ENCODE measurements around the gene MRM1. TPM values are rescaled to one million over a fixed set of nuclear protein-coding genes. Genes with fewer than 3 reads are reported as not detected.

The MRM1 gene
- total and polyA plus RNA-seq, 9 of the 15 experiments (the other 6 are each of a cell fraction or from before 2014, with no cell fraction given): 0.61 to 28.4 (median 21.5) TPM

- no peak for TF ChIP-seq HINFP (tag; conservative IDR thresholded peaks at IDR 0.05; ENCODE audit: low read depth)
- TF ChIP-seq KAT2B (IDR thresholded peaks at IDR 0.05; ENCODE audit: low read depth, low read length): no peak
- TF ChIP-seq HEY1 (CRISPR knock-in tag; IDR thresholded peaks at IDR 0.05; ENCODE audit: borderline replicate concordance): no peak
- TF ChIP-seq SREBF1 (IDR thresholded peaks at IDR 0.05; ENCODE audit: borderline replicate concordance, low read depth, low read length): no peak
- no peak for TF ChIP-seq SRSF7 (optimal IDR thresholded peaks at IDR 0.05; ENCODE audit: low read depth, low read length)
- no peak for TF ChIP-seq ZBTB2 (IDR thresholded peaks at IDR 0.05)
- TF ChIP-seq JUND (IDR thresholded peaks at IDR 0.05; ENCODE audit: borderline replicate concordance, low read depth, low read length): peak; percentile 35; the same call in 1 of the 2 replicates
- no peak; the same call in 2 of the 3 replicates for TF ChIP-seq JUND (tag; IDR thresholded peaks at IDR 0.05; ENCODE audit: borderline replicate concordance, low read depth, low read length)
- TF ChIP-seq MYNN (IDR thresholded peaks at IDR 0.05): peak; percentile 28; the same call in 1 of the 2 replicates
- no peak for TF ChIP-seq MYNN (CRISPR knock-in tag; IDR thresholded peaks at IDR 0.05)
- no peak for TF ChIP-seq MCM5 (IDR thresholded peaks at IDR 0.05; ENCODE audit: low read depth)
- TF ChIP-seq CBFA2T3 (IDR thresholded peaks at IDR 0.05): peak; percentile 65
- TF ChIP-seq GTF3C2 (IDR thresholded peaks at IDR 0.05; ENCODE audit: borderline replicate concordance, extremely low read depth, insufficient read length): no peak
- no peak for TF ChIP-seq ZNF77 (CRISPR knock-in tag; IDR thresholded peaks at IDR 0.05)
- TF ChIP-seq BHLHE40 (IDR thresholded peaks at IDR 0.05; ENCODE audit: low read length): peak; percentile 69
- TF ChIP-seq EZH2 (IDR thresholded peaks at IDR 0.05; ENCODE audit: borderline replicate concordance, low read depth, low read length): no peak
- no peak for TF ChIP-seq ZNF3 (CRISPR knock-in tag; IDR thresholded peaks at IDR 0.05)
- no peak for TF ChIP-seq BRD9 (IDR thresholded peaks at IDR 0.05; ENCODE audit: low read depth, partially characterized antibody)
- TF ChIP-seq OTX1 (CRISPR knock-in tag; IDR thresholded peaks at IDR 0.05): no peak
- TF ChIP-seq POLR3A (IDR thresholded peaks at IDR 0.05; ENCODE audit: borderline replicate concordance, extremely low read depth, insufficient read depth, insufficient read length): no peak
- no peak for TF ChIP-seq GABPB1 (CRISPR knock-in tag; IDR thresholded peaks at IDR 0.05)
- TF ChIP-seq YBX1 (IDR thresholded peaks at IDR 0.05): no peak
- TF ChIP-seq ZBTB34 (CRISPR knock-in tag; IDR thresholded peaks at IDR 0.05): no peak
- no peak for TF ChIP-seq SMARCB1 (IDR thresholded peaks at IDR 0.05; ENCODE audit: insufficient read length, low read depth)
These were observed 11.3 kb upstream of the MRM1 start (continued) for GRCh38 chr17:36590082-36590481.
